Epithelial cell of proximal tubule (primary cell): ENCODE measurements around the gene NCEH1. TPM values are rescaled to one million over a fixed set of nuclear protein-coding genes. Genes with fewer than 3 reads are reported as not detected.

Experiments used
- DNase-seq: peaks from one replicate; pipeline ENCODE4 v3.0.0-alpha.2; 2011; ENCODE audit warnings: low read depth
- H3K4me3 ChIP-seq: 2 replicates; pipeline ENCODE4 v1.5.1; 2011; ENCODE audit warnings: low read depth, mild to moderate bottlenecking, low read length
- CTCF ChIP-seq: conservative IDR thresholded peaks from 2 replicates; pipeline ENCODE4 v1.5.1; 2012; ENCODE audit warnings: low read depth, mild to moderate bottlenecking, low read length
- total RNA-seq: library from RNA; depleted of rRNA; stranded (reverse); fragments of >200 nt; gene quantifications from 2 replicates; pipeline ENCODE4 v1.2.3, GENCODE V29; 2015

The NCEH1 gene
- total RNA-seq, 1 donor from 2014 or later, result 72.9 TPM

GRCh38 chr3:172716476-172716875 is 5.6 kb upstream of the NCEH1 start:
- DNase-seq, result no peak
- no peak overlapping the region for H3K4me3 ChIP-seq
- TF ChIP-seq CTCF, result no peak

- TF ChIP-seq CTCF, result no peak
- H3K4me3 ChIP-seq, result no peak overlapping the region
- no peak for DNase-seq
Measured at GRCh38 chr3:172713316-172713715, 2.4 kb upstream of the NCEH1 start.

GRCh38 chr3:172711454-172711795 is 558 bp upstream of the NCEH1 start:
- DNase-seq, result no peak
- H3K4me3 ChIP-seq, result peak overlapping the region; percentile 87
- no peak for TF ChIP-seq CTCF

- no peak for DNase-seq
- no peak for TF ChIP-seq CTCF
- H3K4me3 ChIP-seq, result peak overlapping the region; percentile 87
Measured at GRCh38 chr3:172709774-172710663, 848 bp downstream of the NCEH1 start.

- TF ChIP-seq CTCF, result no peak
- DNase-seq, result no peak
- H3K4me3 ChIP-seq, result peak overlapping the region; percentile 87
Measured at GRCh38 chr3:172708921-172709773, 1.7 kb downstream of the NCEH1 start.

GRCh38 chr3:172707967-172708366 is 2.9 kb downstream of the NCEH1 start:
- H3K4me3 ChIP-seq, result peak overlapping the region; percentile 3
- no peak for DNase-seq

More at GRCh38 chr3:172707967-172708366, 2.9 kb downstream of the NCEH1 start:
- TF ChIP-seq CTCF, result no peak
